Measurements from ENCODE around the gene IL1RN. TPM values are rescaled to one million over a fixed set of nuclear protein-coding genes. Genes with fewer than 3 reads are reported as not detected.

The IL1RN gene
- total and polyA plus RNA-seq, 10 of the 15 experiments (the other 5 are each of a cell fraction or from before 2014, with no cell fraction given): 0.04 TPM; not detected in 7

GRCh38 chr2:113157118-113157896 lies 29.9 kb downstream of the IL1RN start:
- Histone ChIP-seq H3K4me3 (peak overlapping the region; percentile 35; the same call in 1 of the 2 replicates), H2AFZ (ENCODE audit: control insufficient read depth, low read depth, low read length) (peak overlapping the region; percentile 94), H3K4me2 (ENCODE audit: control insufficient read depth, insufficient read depth) (peak overlapping the region; percentile 88), H3K9me3 (replicated peaks; ENCODE audit: control insufficient read depth, insufficient read depth, low read length) (no peaks in the 10 kb centered on the region), H3K27ac (ENCODE audit: control insufficient read depth, insufficient read depth) (no peak overlapping the region), H3K4me1 (ENCODE audit: control insufficient read depth, insufficient read depth, low read length) (peaks cover 12% of the 10 kb centered on the region), H3K9ac (ENCODE audit: control insufficient read depth, insufficient read depth, low read length) (peak overlapping the region; percentile 62; the same call in 1 of the 2 replicates), H3K36me3 (ENCODE audit: control insufficient read depth in 2 of 2, insufficient read depth in 2 of 2, low read length in 1 of 2) (no peaks in the 10 kb centered on the region), H3K79me2 (ENCODE audit: control insufficient read depth, insufficient read depth, low read length) (no peaks in the 10 kb centered on the region), H3K27me3 (replicated peaks in 1 of 2; ENCODE audit: control insufficient read depth in 2 of 2, insufficient read depth in 2 of 2, low read length in 1 of 2) (peaks cover 0 to 3% of the 10 kb centered on the region in 2 experiments; a peak in 1 of 4 replicates), H4K20me1 (ENCODE audit: control insufficient read depth, insufficient read depth) (no peaks in the 10 kb centered on the region)
- FAIRE-seq (no peak), DNase-seq (ENCODE audit: low read depth, low spot score) (no peak), ATAC-seq (peak; percentile 71)
- RAD21 ChIA-PET (ENCODE audit: unreplicated experiment): no interaction called here
- POLR2A ChIA-PET: no interaction called here
- intact Hi-C loops (cut with micrococcal nuclease; ENCODE audit: unreplicated experiment): no loop called here
- SMC1A ChIA-PET (ENCODE audit: uncharacterized antibody, unreplicated experiment): no interaction called here
- in situ Hi-C loops (cut with MboI): no loop called here
- WGBS (ENCODE audit: insufficient coverage, insufficient replicate concordance, low lambda C conversion rate, missing lambda C conversion rate): 3% methylated on average over 32 of the region's 92 CpGs
- TF ChIP-seq BRCA1 (IDR thresholded peaks at IDR 0.05; ENCODE audit: low read depth, low read length): no peak
- TF ChIP-seq, protein P1, sequence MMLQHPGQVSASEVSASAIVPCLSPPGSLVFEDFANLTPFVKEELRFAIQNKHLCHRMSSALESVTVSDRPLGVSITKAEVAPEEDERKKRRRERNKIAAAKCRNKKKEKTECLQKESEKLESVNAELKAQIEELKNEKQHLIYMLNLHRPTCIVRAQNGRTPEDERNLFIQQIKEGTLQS (IDR thresholded peaks at IDR 0.05; ENCODE audit: borderline replicate concordance, extremely low read depth, low read depth, low read length): no peak
- TF ChIP-seq HDAC2 (IDR thresholded peaks at IDR 0.05): no peak
- peak; percentile 52 for TF ChIP-seq IKZF1 (conservative IDR thresholded peaks at IDR 0.05)
- no peak for TF ChIP-seq ESRRA (IDR thresholded peaks at IDR 0.05; ENCODE audit: low read length)
- peak in 1 of 2 experiments; percentile 34; a peak in 1 of 3 replicates for TF ChIP-seq EGR1 (IDR thresholded peaks at IDR 0.05; ENCODE audit: borderline replicate concordance in 1 of 2, low read depth in 2 of 2, low read length in 2 of 2)
- CTCF ChIA-PET: interaction anchor here (1.6 to 2.4 kb wide), 3 partner anchors 17 to 20 kb away, joined by 5 to 14 read pairs (median 10); partner anchors contain the start of gene PSD4
- BruUV-seq (replicated peaks): no TSS peak

All from GM12878 (cell line).